HepG2 (cell line): Measurements from ENCODE around the gene PALM. TPM values are rescaled to one million over a fixed set of nuclear protein-coding genes. Genes with fewer than 3 reads are reported as not detected.
A peak's percentile ranks its signal among the peaks of the same experiment; 100 is the strongest.

Experiments used
- HOXA9 ChIP-seq: sonication (generic); formaldehyde crosslinking; IDR thresholded peaks from 2 replicates; pipeline ENCODE4 v1.8.1; 2022; ENCODE audit warnings: missing genetic modification reagents, mild to moderate bottlenecking, moderate library complexity, borderline replicate concordance
- NAIF1 ChIP-seq: sonication (generic); formaldehyde crosslinking; IDR thresholded peaks from 2 replicates; pipeline ENCODE4 v1.5.0; 2020; ENCODE audit warnings: mild to moderate bottlenecking, missing genetic modification reagents, borderline replicate concordance
- NFKBIZ ChIP-seq: IDR thresholded peaks from 2 replicates; pipeline ENCODE4 v1.6.1; 2018; ENCODE audit warnings: missing genetic modification reagents, missing compliant biosample characterization
- PHF8 ChIP-seq: sonication (generic); formaldehyde crosslinking; IDR thresholded peaks from 2 replicates; pipeline ENCODE4 v1.5.0; 2020; ENCODE audit warnings: missing genetic modification reagents
- REXO4 ChIP-seq: sonication (generic); formaldehyde crosslinking; IDR thresholded peaks from 2 replicates; pipeline ENCODE4 v1.8.0; 2022; ENCODE audit warnings: missing genetic modification reagents, mild to moderate bottlenecking, borderline replicate concordance
- SAFB2 ChIP-seq: sonication (generic); formaldehyde crosslinking; IDR thresholded peaks from 2 replicates; pipeline ENCODE4 v1.5.1; 2020; ENCODE audit warnings: missing genetic modification reagents, low read depth, mild to moderate bottlenecking, borderline replicate concordance
- SRSF9 ChIP-seq: fragments of 200-400 bp; formaldehyde crosslinking; IDR thresholded peaks from 2 replicates; pipeline ENCODE4 v1.6.1; 2018; ENCODE audit warnings: borderline replicate concordance, mild to moderate bottlenecking, low read depth, low read length; ENCODE audit not compliant: insufficient read depth, poor library complexity, severe bottlenecking
- THAP11 ChIP-seq: IDR thresholded peaks from 2 replicates; pipeline ENCODE4 v1.6.1; 2016; ENCODE audit warnings: missing biosample characterization, missing genetic modification reagents
- ZNF333 ChIP-seq: sonication (generic); formaldehyde crosslinking; IDR thresholded peaks from 2 replicates; pipeline ENCODE4 v1.4.0; 2020; ENCODE audit warnings: mild to moderate bottlenecking, missing genetic modification reagents, borderline replicate concordance
- ZNF350 ChIP-seq: sonication (generic); formaldehyde crosslinking; IDR thresholded peaks from 2 replicates; pipeline ENCODE4 v1.4.0; 2020; ENCODE audit warnings: mild to moderate bottlenecking, low read depth, missing genetic modification reagents, borderline replicate concordance
- ZNF619 ChIP-seq: sonication (generic); formaldehyde crosslinking; IDR thresholded peaks from 2 replicates; pipeline ENCODE4 v1.4.0; 2020; ENCODE audit warnings: mild to moderate bottlenecking, missing genetic modification reagents
- ZNF720 ChIP-seq: sonication (generic); formaldehyde crosslinking; IDR thresholded peaks from 2 replicates; pipeline ENCODE4 v1.4.0; 2020; ENCODE audit warnings: missing genetic modification reagents
- ZNF839 ChIP-seq: sonication (generic); formaldehyde crosslinking; IDR thresholded peaks from 2 replicates; pipeline ENCODE4 v1.4.0; 2020; ENCODE audit warnings: missing genetic modification reagents, mild to moderate bottlenecking, borderline replicate concordance
- ZSCAN20 ChIP-seq: sonication (generic); formaldehyde crosslinking; IDR thresholded peaks from 2 replicates; pipeline ENCODE4 v1.4.0; 2020; ENCODE audit warnings: missing genetic modification reagents, mild to moderate bottlenecking, borderline replicate concordance
- polyA plus RNA-seq, 8 experiments: library from polyadenylated mRNA; depleted of rRNA in 3 of 8; stranded (reverse) in 7 of 8; unstranded in 1 of 8; fragments of >200 nt; fragmentation: Illumina TruSeq in 4 of 8; extraction: Trizol in 4 of 8; gene quantifications; 2 replicates each; pipeline versions ENCODE4 v1.2.1 to v1.2.3, GENCODE V29; 2011 to 2016; ENCODE audit warnings: low read depth in 4 of 8, missing spikeins in 1 of 8, mixed read lengths in 1 of 8; ENCODE audit not compliant: insufficient read depth in 1 of 8
- total RNA-seq, 5 experiments: library from RNA; depleted of rRNA; stranded (reverse); fragments of >200 nt; fragmentation: Illumina TruSeq; extraction: Trizol; gene quantifications; 2 replicates each; pipeline ENCODE4 v1.2.3, GENCODE V29; 2016; ENCODE audit warnings: low read depth in 1 of 5
- TF ChIP-seq, protein P1 (sequence below): IDR thresholded peaks from 2 replicates; pipeline ENCODE4 v1.6.1; 2016; ENCODE audit warnings: low read depth
- TF ChIP-seq, protein P2 (sequence below), 2 experiments: fragments of 450-650 bp in 1 of 2; sonication (generic) in 1 of 2; formaldehyde crosslinking; IDR thresholded peaks; 2 replicates each; pipeline versions ENCODE4 v1.5.0 to v1.8.0; 2020 to 2022; ENCODE audit warnings: mild to moderate bottlenecking in 1 of 2, missing genetic modification reagents in 1 of 2
- TF ChIP-seq, protein P3 (sequence below): sonication (generic); formaldehyde crosslinking; IDR thresholded peaks from 2 replicates; pipeline ENCODE4 v1.5.0; 2020; ENCODE audit warnings: mild to moderate bottlenecking, missing genetic modification reagents, borderline replicate concordance
- TF ChIP-seq, protein P4 (sequence below): sonication (generic); formaldehyde crosslinking; IDR thresholded peaks from 2 replicates; pipeline ENCODE4 v1.9.0; 2022; ENCODE audit warnings: missing genetic modification reagents, mild to moderate bottlenecking, borderline replicate concordance
- TF ChIP-seq, protein P5 (sequence below): IDR thresholded peaks from 2 replicates; pipeline ENCODE4 v1.6.1; 2012; ENCODE audit warnings: inconsistent platforms

Gene PALM
- total and polyA plus RNA-seq, 2 of the 13 experiments (the other 11 are each of a cell fraction or from before 2014, with no cell fraction given) = 4.0 to 9.7 TPM

DNA sequence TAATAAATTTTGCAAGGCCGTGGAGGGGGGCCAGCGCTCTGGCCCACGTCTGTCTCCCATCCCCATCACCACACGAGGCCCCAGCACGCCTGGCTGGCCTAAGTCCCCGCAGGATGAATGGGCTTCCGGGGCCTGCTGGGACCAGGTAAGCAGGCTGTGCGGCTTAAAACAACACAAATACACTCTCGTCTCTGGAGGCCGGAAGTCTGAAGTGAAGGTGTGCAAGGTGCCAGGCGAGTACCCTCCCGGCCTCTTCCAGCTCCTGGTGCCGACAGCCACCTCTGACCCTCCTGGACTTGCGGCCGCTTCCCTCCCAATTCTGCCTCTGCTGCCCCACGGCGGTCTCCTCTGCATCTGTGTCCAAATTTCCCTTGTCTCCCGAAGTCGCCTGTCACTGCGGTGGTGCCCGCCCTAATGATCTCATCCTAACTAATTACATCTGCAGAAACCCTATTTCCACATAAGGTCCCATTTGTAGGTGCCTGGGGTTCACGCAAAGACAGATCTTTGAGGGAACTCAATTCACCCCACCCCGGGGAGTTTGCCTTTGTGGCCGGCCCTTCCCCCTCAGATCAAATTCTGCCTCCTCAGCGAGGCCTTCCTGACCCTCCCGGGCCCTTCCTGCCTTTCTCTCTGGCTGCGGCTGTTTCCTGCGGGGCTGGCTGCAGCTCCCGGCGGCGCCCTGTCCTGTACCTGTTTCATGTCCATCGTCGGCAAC, 80.4 kb downstream of the PALM start (continued):
- peak; percentile 16; the same call in 1 of the 2 replicates for TF ChIP-seq ZNF350 (CRISPR knock-in tag)
- TF ChIP-seq, protein P1, sequence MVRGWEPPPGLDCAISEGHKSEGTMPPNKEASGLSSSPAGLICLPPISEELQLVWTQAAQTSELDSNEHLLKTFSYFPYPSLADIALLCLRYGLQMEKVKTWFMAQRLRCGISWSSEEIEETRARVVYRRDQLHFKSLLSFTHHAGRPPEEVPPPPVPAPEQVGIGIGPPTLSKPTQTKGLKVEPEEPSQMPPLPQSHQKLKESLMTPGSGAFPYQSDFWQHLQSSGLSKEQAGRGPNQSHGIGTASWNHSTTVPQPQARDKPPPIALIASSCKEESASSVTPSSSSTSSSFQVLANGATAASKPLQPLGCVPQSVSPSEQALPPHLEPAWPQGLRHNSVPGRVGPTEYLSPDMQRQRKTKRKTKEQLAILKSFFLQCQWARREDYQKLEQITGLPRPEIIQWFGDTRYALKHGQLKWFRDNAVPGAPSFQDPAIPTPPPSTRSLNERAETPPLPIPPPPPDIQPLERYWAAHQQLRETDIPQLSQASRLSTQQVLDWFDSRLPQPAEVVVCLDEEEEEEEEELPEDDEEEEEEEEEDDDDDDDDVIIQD (CRISPR knock-in tag) = peak; percentile 53; the same call in 1 of the 2 replicates
- no peak for TF ChIP-seq SRSF9
- TF ChIP-seq REXO4 (CRISPR knock-in tag) = no peak
- TF ChIP-seq SAFB2 = peak; percentile 44; the same call in 1 of the 2 replicates
- TF ChIP-seq, protein P2, sequence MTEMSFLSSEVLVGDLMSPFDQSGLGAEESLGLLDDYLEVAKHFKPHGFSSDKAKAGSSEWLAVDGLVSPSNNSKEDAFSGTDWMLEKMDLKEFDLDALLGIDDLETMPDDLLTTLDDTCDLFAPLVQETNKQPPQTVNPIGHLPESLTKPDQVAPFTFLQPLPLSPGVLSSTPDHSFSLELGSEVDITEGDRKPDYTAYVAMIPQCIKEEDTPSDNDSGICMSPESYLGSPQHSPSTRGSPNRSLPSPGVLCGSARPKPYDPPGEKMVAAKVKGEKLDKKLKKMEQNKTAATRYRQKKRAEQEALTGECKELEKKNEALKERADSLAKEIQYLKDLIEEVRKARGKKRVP (CRISPR knock-in tag; IDR thresholded peaks at IDR 0.05) = no peak
- TF ChIP-seq ZNF720 (CRISPR knock-in tag) = no peak
- no peak for TF ChIP-seq HOXA9 (CRISPR knock-in tag)
- TF ChIP-seq, protein P3, sequence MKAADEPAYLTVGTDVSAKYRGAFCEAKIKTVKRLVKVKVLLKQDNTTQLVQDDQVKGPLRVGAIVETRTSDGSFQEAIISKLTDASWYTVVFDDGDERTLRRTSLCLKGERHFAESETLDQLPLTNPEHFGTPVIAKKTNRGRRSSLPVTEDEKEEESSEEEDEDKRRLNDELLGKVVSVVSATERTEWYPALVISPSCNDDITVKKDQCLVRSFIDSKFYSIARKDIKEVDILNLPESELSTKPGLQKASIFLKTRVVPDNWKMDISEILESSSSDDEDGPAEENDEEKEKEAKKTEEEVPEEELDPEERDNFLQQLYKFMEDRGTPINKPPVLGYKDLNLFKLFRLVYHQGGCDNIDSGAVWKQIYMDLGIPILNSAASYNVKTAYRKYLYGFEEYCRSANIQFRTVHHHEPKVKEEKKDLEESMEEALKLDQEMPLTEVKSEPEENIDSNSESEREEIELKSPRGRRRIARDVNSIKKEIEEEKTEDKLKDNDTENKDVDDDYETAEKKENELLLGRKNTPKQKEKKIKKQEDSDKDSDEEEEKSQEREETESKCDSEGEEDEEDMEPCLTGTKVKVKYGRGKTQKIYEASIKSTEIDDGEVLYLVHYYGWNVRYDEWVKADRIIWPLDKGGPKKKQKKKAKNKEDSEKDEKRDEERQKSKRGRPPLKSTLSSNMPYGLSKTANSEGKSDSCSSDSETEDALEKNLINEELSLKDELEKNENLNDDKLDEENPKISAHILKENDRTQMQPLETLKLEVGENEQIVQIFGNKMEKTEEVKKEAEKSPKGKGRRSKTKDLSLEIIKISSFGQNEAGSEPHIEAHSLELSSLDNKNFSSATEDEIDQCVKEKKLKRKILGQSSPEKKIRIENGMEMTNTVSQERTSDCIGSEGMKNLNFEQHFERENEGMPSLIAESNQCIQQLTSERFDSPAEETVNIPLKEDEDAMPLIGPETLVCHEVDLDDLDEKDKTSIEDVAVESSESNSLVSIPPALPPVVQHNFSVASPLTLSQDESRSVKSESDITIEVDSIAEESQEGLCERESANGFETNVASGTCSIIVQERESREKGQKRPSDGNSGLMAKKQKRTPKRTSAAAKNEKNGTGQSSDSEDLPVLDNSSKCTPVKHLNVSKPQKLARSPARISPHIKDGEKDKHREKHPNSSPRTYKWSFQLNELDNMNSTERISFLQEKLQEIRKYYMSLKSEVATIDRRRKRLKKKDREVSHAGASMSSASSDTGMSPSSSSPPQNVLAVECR = peak; percentile 44; the same call in 1 of the 2 replicates
- TF ChIP-seq ZSCAN20 = no peak
- TF ChIP-seq ZNF839 (CRISPR knock-in tag) = no peak
- no peak for TF ChIP-seq NFKBIZ
- 0 out of 2 replicates have a peak, but pooled peaks have one; percentile 20 for TF ChIP-seq THAP11 (CRISPR knock-in tag)
- 0 out of 2 replicates have a peak, but pooled peaks have one; percentile 36 for TF ChIP-seq PHF8 (CRISPR knock-in tag)
- TF ChIP-seq, protein P4, sequence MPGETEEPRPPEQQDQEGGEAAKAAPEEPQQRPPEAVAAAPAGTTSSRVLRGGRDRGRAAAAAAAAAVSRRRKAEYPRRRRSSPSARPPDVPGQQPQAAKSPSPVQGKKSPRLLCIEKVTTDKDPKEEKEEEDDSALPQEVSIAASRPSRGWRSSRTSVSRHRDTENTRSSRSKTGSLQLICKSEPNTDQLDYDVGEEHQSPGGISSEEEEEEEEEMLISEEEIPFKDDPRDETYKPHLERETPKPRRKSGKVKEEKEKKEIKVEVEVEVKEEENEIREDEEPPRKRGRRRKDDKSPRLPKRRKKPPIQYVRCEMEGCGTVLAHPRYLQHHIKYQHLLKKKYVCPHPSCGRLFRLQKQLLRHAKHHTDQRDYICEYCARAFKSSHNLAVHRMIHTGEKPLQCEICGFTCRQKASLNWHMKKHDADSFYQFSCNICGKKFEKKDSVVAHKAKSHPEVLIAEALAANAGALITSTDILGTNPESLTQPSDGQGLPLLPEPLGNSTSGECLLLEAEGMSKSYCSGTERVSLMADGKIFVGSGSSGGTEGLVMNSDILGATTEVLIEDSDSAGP (CRISPR knock-in tag) = peak; percentile 78; the same call in 1 of the 2 replicates
- TF ChIP-seq ZNF619 = 0 out of 2 replicates have a peak, but pooled peaks have one; percentile 21
- no peak for TF ChIP-seq ZNF333 (CRISPR knock-in tag)
- 0 out of 2 replicates have a peak, but pooled peaks have one; percentile 39 for TF ChIP-seq NAIF1
- TF ChIP-seq, protein P5, sequence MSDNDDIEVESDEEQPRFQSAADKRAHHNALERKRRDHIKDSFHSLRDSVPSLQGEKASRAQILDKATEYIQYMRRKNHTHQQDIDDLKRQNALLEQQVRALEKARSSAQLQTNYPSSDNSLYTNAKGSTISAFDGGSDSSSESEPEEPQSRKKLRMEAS = peak; percentile 69
